GM18519 (cell line): ENCODE data around the gene IQSEC3.

ENCODE experiments used
- ATAC-seq: cut with Tn5 transposase; IDR thresholded peaks from one replicate; pipeline ENCODE4 v1.9.1; 2021; ENCODE audit warnings: mild to moderate bottlenecking, moderate library complexity; ENCODE audit not compliant: unreplicated experiment, low FRiP score

The IQSEC3 gene

DNA sequence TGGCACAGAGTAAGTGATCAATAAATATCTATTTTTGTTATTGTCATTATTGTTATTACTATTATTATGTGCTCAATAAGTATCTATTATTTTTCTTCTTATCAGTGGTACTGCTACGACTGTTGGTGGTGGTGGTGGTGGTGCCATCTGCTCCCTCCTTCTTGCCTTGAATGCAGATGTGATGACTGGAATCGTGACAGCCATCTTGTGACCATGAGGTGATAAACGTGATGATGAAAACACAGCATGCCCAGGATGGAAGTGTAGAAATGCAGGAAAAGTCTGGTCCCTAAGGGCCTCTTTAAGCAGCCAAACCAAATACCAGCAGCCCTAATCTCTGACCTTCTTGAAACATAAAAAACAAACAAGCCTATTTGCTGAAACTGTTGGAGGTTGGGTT is 125.0 kb downstream of the IQSEC3 start:
- no peak for ATAC-seq

DNA sequence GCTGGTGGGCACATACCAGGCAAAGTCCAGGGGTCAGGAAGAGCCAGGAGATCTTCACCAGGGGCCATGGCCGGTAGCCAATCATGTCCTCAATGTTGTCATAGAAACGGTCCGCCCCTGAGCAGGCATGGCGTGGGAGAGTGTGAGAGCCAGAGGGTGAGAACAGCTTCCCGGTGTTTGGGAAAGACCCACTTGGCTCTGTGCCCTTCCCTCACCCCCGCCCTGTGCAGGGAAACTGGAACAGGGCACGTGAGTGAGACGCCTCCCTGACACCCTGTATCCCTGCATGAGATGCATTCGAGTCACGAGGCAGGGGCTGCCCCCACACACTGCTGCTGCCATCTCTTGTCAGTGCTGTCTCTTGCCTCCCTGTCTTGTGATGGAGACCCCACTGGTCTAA is 126.7 kb downstream of the IQSEC3 start:
- no peak for ATAC-seq

- ATAC-seq: no peak
Measured at GRCh38 chr12:194276-194675, 127.7 kb downstream of the IQSEC3 start.

DNA sequence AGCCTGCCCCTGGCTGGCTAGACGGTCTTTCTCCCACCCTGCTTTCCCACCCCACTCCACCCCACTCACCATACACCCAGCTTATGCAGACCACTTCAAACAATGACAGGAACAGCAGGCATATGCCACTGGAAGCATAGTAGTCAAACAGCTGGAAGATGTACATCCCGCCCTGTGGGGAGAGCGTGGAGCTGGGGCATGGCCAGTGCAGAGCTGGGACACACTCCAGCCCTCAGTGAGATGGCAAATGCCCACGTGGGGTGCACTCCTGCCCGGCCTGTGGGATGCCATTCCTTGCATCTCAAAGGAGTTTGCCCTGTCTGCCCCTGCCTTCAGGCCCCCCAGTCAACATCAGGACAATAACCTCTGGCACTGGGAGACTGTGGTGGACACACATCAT is 128.6 kb downstream of the IQSEC3 start:
- no peak for ATAC-seq

DNA sequence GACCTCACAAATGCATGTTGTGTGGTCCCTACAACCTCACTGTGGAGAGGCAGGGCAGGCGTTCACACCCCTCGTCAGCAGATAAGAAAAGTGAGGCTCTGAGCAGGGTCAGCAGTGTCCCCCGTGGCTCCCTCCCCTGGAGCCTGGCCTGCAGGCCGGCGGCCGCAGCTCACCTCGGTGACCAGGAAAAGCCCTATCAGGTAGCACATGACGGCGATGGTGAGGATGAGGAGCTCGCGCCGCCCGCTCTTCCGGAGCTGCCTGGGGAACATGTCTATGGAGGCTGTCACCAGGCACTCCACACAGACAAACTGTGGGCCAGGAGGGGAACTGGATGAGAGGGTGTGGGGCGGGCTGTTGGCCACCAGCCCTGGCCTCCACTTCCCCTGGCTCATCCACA is 129.4 kb downstream of the IQSEC3 start:
- ATAC-seq: no peak

GRCh38 chr12:196436-196835 is 129.9 kb downstream of the IQSEC3 start:
- no peak for ATAC-seq

DNA sequence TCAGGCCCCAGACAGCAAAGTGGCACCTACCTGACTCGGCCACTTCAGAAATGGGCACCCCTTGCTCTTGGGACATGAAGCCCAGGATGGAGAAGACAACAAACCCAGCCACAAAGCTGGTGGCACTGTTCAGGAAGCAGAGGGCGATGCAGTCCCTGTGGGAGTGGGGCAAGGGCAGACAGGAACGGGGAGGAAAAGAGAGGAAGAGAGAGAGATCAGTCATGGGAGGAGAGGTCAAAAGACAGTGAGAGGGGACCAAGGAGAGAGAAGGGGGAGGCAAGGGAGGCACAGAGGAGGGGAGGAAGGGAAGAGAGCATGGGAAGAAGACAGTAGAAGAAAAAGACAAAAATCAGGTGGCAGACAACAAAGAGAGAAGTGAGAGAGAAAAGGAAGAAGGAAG is 130.8 kb downstream of the IQSEC3 start:
- ATAC-seq: no peak

GRCh38 chr12:197911-198695 is 131.5 kb downstream of the IQSEC3 start:
- ATAC-seq: no peak

DNA sequence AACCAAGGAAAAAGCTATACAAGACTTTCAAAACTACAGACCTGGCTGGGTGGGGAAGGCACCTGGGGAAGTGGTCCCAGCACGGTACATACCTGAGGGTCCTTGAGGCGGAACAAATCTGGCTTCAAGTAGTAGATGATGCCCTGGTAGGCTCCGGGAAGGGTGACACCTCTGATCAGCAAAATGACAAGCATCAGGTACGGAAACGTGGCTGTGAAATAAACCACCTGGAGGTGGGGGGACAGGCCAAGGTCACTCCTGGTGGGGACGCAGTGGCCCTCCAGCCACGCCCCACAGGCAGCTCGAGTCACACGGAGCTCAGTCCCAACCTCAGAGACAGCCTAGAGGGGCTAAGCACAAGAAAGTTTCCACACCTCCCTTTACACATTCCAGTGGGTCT is 132.1 kb downstream of the IQSEC3 start:
- no peak for ATAC-seq

GRCh38 chr12:201361-201760 is 134.8 kb downstream of the IQSEC3 start:
- ATAC-seq: no peak

DNA sequence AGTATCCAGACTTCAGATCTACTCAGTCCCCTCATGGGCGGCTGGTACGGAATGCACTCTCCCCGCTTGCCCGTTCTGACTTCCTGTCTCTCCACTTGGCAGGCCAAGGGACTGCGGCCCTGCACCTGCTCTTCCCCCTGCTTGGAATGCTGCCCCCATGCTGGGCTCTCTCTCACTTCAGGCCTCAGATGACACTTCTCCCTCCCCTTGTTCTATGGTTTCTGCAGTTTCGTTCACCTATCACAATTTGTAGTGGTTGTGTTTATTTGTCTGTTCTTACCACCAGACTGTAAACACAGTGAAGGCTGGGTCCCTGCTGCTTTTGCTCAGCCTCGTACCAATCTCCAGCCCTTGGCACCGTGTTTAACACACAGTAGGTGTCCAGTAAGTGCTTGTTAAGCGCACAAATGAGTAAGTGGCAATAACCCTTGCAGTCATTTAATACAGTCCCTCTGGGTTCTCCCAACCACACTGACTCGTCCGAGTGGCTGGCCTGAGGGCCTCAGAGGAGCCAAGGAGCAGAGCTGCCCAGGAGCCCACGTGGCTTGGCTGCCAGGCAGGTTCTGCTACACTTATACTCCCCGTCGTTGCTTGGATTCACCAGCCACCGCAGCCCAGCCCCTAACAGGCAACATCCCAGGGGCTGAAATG is 135.6 kb downstream of the IQSEC3 start:
- no peak for ATAC-seq

GRCh38 chr12:203074-203461 is 136.5 kb downstream of the IQSEC3 start:
- ATAC-seq: no peak

GRCh38 chr12:203462-204260 is 137.1 kb downstream of the IQSEC3 start:
- ATAC-seq: no peak

DNA sequence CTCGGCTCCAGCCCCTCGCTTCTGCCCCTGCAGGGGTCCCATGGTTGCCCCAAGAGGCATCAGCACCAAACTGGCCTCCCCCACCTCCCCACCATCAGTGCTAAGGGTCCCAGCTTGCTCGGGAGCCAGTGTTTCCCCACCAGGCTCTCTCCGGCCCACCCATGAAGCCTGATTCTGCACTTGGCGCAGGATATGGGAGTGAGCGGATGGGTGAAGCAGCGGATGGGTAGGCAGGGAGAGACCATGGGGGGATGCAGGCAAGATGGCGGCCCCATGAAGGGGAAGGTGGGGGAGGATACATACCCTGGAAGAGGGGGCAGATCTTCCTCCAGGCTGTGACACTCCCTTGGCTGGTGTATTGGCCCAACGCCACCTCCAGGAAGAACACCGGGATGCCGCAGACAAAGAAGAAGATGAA is 137.7 kb downstream of the IQSEC3 start:
- ATAC-seq: no peak

DNA sequence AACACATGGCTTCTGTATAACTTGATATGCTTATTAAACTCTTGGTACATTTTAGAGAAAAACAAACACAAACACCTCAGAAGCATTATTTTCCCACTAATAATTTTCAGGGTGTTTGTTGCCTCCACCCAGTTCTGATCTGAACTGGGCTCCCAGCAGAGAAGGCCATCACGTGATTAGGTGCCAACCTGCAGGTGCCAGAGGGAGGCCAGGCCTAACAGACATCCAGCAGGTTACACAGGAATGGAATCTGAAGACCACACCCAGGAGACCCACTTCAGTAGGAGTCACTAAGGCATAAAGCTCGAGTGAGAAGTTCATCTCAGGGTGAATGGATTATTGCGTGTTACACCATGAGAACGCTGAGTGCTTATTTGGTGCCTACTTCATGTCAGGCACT is 138.5 kb downstream of the IQSEC3 start:
- ATAC-seq: no peak

DNA sequence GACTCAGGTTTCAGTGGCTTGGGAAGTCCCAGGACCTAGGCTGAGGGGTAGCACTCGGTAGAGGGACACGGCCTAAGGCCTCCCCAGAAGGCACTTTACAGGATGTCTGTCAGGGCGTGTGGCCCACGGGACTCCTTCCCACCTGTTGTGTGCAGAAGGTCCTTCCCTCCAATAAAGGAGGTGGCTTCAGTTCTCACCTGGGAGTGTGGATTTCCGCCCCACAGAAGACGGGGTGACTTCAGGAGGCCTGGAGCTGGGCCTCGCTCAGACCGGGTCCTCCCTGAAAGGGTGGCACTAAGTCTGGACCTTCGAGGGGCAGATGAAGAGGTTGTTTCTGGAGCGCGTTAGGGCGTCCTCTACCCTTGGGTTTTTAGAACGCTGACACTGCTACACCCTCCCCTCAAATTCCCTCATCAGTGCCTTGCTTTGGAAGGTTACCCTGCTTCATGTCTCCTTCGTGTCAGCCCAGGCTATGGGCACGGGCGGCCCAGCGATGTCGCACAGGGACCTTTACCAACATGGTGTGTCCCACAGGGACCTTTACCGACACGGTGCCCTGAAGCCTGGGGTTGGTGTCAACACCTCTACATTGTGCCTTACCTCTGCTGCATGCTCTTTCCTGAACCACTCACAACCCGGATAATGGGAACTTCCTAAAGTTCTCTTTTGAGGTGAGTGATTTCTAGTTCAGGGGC is 140.3 kb downstream of the IQSEC3 start:
- ATAC-seq: no peak

DNA sequence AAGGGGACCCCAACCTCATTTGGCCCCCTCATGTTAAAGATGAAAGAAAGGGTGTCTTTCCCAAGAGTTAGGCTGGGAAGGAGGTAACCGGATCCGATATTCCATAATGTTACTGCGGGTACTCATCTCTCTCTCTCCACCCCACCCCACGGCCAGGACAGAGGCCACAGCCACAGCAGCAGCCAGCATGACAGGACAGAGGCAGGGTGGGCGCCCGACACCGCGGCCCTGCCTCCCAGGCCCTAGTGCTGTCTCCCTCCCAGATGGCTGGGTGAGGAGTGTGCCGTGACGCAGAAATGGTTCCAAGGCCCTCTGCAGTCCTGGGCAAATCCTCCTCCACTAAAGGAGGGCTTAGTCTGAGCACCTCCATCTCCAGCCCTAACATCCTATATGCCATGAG is 141.2 kb downstream of the IQSEC3 start:
- ATAC-seq: no peak

DNA sequence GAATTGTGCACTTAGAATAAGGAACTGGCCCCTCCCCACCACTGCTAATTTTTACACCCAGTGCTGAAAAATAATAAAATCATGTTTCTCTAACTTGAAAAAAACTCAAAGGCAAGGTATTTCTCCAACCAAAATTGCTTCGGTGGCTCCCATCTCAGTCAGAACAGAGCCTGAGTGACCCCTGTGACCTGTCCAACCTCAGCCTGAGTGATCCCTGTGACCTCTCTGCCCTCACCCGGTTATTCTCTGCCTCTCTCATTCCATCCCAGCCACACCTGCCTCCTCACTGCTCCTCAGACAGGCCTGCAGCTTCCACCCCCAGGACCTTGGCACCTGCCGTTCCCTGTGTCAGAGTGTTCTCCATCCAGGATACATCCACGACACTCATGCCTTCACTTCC is 142.2 kb downstream of the IQSEC3 start:
- ATAC-seq: no peak

DNA sequence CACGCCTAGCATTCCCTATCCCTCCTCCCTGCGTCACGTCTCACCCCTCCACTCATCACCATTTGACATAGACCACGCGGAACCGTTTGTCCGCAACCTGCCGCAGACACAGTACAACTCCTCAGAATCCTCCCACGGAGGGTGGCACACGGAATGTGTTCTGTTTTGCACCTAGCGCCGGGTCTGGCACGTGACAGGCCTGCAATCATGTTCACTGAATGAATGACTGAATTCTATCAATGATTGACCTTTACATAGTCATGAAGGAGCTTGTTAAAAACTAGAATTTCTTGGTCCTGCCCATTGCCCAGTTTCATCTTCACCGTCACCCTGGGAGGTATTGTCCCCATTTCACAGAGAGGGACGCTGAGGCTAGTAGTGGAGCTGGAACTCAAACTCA is 142.7 kb downstream of the IQSEC3 start:
- ATAC-seq: no peak

- no peak for ATAC-seq
Measured at GRCh38 chr12:209851-210250, 143.3 kb downstream of the IQSEC3 start.
